ENCODE measurements around the gene RPP14.

RPP14 gene

GRCh38 chr3:58351920-58352319 is 45.9 kb downstream of the RPP14 start:
- Histone ChIP-seq H3K27me3 (ENCODE audit: control insufficient read depth, insufficient read depth, low read length) (no peaks in the 10 kb centered on the region), H3K36me3 (ENCODE audit: control insufficient read depth, insufficient read depth, low read length) (no peaks in the 10 kb centered on the region), H3K4me3 (ENCODE audit: low read depth, low read length) (no peak overlapping the region), H3K9me3 (ENCODE audit: control insufficient read depth, insufficient read depth, low read length) (no peaks in the 10 kb centered on the region), H3K9ac (ENCODE audit: low read depth, low read length) (no peak overlapping the region), H3K4me1 (ENCODE audit: control insufficient read depth, insufficient read depth, low read length) (peaks cover 6% of the 10 kb centered on the region)

- no peak overlapping the region for H3K9ac ChIP-seq (ENCODE audit: low read depth, low read length)
- peaks cover 6% of the 10 kb centered on the region for H3K4me1 ChIP-seq (ENCODE audit: control insufficient read depth, insufficient read depth, low read length)
- no peaks in the 10 kb centered on the region for H3K9me3 ChIP-seq (ENCODE audit: control insufficient read depth, insufficient read depth, low read length)
- no peaks in the 10 kb centered on the region for H3K36me3 ChIP-seq (ENCODE audit: control insufficient read depth, insufficient read depth, low read length)
- no peaks in the 10 kb centered on the region for H3K27me3 ChIP-seq (ENCODE audit: control insufficient read depth, insufficient read depth, low read length)
- H3K4me3 ChIP-seq (ENCODE audit: low read depth, low read length): no peak overlapping the region
Measured at GRCh38 chr3:58352626-58353025, 46.6 kb downstream of the RPP14 start.

- H3K4me1 ChIP-seq (ENCODE audit: control insufficient read depth, insufficient read depth, low read length): peaks cover 6% of the 10 kb centered on the region
- H3K27me3 ChIP-seq (ENCODE audit: control insufficient read depth, insufficient read depth, low read length): no peaks in the 10 kb centered on the region
- H3K4me3 ChIP-seq (ENCODE audit: low read depth, low read length): no peak overlapping the region
- no peaks in the 10 kb centered on the region for H3K36me3 ChIP-seq (ENCODE audit: control insufficient read depth, insufficient read depth, low read length)
- no peaks in the 10 kb centered on the region for H3K9me3 ChIP-seq (ENCODE audit: control insufficient read depth, insufficient read depth, low read length)
- H3K9ac ChIP-seq (ENCODE audit: low read depth, low read length): no peak overlapping the region
Measured at GRCh38 chr3:58353722-58354553, 47.9 kb downstream of the RPP14 start.

- H3K4me3 ChIP-seq (ENCODE audit: low read depth, low read length): no peak overlapping the region
- H3K9ac ChIP-seq (ENCODE audit: low read depth, low read length): no peak overlapping the region
- H3K27me3 ChIP-seq (ENCODE audit: control insufficient read depth, insufficient read depth, low read length): no peaks in the 10 kb centered on the region
- H3K9me3 ChIP-seq (ENCODE audit: control insufficient read depth, insufficient read depth, low read length): no peaks in the 10 kb centered on the region
- peaks cover 6% of the 10 kb centered on the region for H3K4me1 ChIP-seq (ENCODE audit: control insufficient read depth, insufficient read depth, low read length)
- H3K36me3 ChIP-seq (ENCODE audit: control insufficient read depth, insufficient read depth, low read length): no peaks in the 10 kb centered on the region
Measured at GRCh38 chr3:58355179-58355578, 49.1 kb downstream of the RPP14 start.

GRCh38 chr3:58356054-58356453 is 50.0 kb downstream of the RPP14 start:
- Histone ChIP-seq H3K4me1 (ENCODE audit: control insufficient read depth, insufficient read depth, low read length) (peaks cover 6% of the 10 kb centered on the region), H3K9me3 (ENCODE audit: control insufficient read depth, insufficient read depth, low read length) (no peaks in the 10 kb centered on the region), H3K36me3 (ENCODE audit: control insufficient read depth, insufficient read depth, low read length) (no peaks in the 10 kb centered on the region), H3K27me3 (ENCODE audit: control insufficient read depth, insufficient read depth, low read length) (no peaks in the 10 kb centered on the region), H3K4me3 (ENCODE audit: low read depth, low read length) (no peak overlapping the region), H3K9ac (ENCODE audit: low read depth, low read length) (no peak overlapping the region)

GRCh38 chr3:58357402-58357801 is 51.4 kb downstream of the RPP14 start:
- H3K4me1 ChIP-seq (ENCODE audit: control insufficient read depth, insufficient read depth, low read length): no peaks in the 10 kb centered on the region
- no peak overlapping the region for H3K9ac ChIP-seq (ENCODE audit: low read depth, low read length)
- H3K9me3 ChIP-seq (ENCODE audit: control insufficient read depth, insufficient read depth, low read length): no peaks in the 10 kb centered on the region
- H3K27me3 ChIP-seq (ENCODE audit: control insufficient read depth, insufficient read depth, low read length): no peaks in the 10 kb centered on the region
- H3K36me3 ChIP-seq (ENCODE audit: control insufficient read depth, insufficient read depth, low read length): no peaks in the 10 kb centered on the region
- no peak overlapping the region for H3K4me3 ChIP-seq (ENCODE audit: low read depth, low read length)

GRCh38 chr3:58358092-58358491 is 52.0 kb downstream of the RPP14 start:
- Histone ChIP-seq H3K4me3 (ENCODE audit: low read depth, low read length) (no peak overlapping the region), H3K36me3 (ENCODE audit: control insufficient read depth, insufficient read depth, low read length) (no peaks in the 10 kb centered on the region), H3K4me1 (ENCODE audit: control insufficient read depth, insufficient read depth, low read length) (no peaks in the 10 kb centered on the region), H3K9me3 (ENCODE audit: control insufficient read depth, insufficient read depth, low read length) (no peaks in the 10 kb centered on the region), H3K27me3 (ENCODE audit: control insufficient read depth, insufficient read depth, low read length) (no peaks in the 10 kb centered on the region), H3K9ac (ENCODE audit: low read depth, low read length) (no peak overlapping the region)

- H3K9ac ChIP-seq (ENCODE audit: low read depth, low read length): no peak overlapping the region
- no peaks in the 10 kb centered on the region for H3K36me3 ChIP-seq (ENCODE audit: control insufficient read depth, insufficient read depth, low read length)
- no peak overlapping the region for H3K4me3 ChIP-seq (ENCODE audit: low read depth, low read length)
- H3K9me3 ChIP-seq (ENCODE audit: control insufficient read depth, insufficient read depth, low read length): no peaks in the 10 kb centered on the region
- H3K27me3 ChIP-seq (ENCODE audit: control insufficient read depth, insufficient read depth, low read length): no peaks in the 10 kb centered on the region
- H3K4me1 ChIP-seq (ENCODE audit: control insufficient read depth, insufficient read depth, low read length): no peaks in the 10 kb centered on the region
Measured at GRCh38 chr3:58358808-58359207, 52.8 kb downstream of the RPP14 start.

GRCh38 chr3:58359621-58360020 is 53.6 kb downstream of the RPP14 start:
- Histone ChIP-seq H3K9me3 (ENCODE audit: control insufficient read depth, insufficient read depth, low read length) (no peaks in the 10 kb centered on the region), H3K4me1 (ENCODE audit: control insufficient read depth, insufficient read depth, low read length) (no peaks in the 10 kb centered on the region), H3K4me3 (ENCODE audit: low read depth, low read length) (no peak overlapping the region), H3K36me3 (ENCODE audit: control insufficient read depth, insufficient read depth, low read length) (no peaks in the 10 kb centered on the region), H3K27me3 (ENCODE audit: control insufficient read depth, insufficient read depth, low read length) (no peaks in the 10 kb centered on the region), H3K9ac (ENCODE audit: low read depth, low read length) (no peak overlapping the region)

- H3K36me3 ChIP-seq (ENCODE audit: control insufficient read depth, insufficient read depth, low read length): no peaks in the 10 kb centered on the region
- no peak overlapping the region for H3K9ac ChIP-seq (ENCODE audit: low read depth, low read length)
- no peak overlapping the region for H3K4me3 ChIP-seq (ENCODE audit: low read depth, low read length)
- H3K27me3 ChIP-seq (ENCODE audit: control insufficient read depth, insufficient read depth, low read length): no peaks in the 10 kb centered on the region
- H3K9me3 ChIP-seq (ENCODE audit: control insufficient read depth, insufficient read depth, low read length): no peaks in the 10 kb centered on the region
- peaks cover 2% of the 10 kb centered on the region for H3K4me1 ChIP-seq (ENCODE audit: control insufficient read depth, insufficient read depth, low read length)
Measured at GRCh38 chr3:58361866-58362265, 55.8 kb downstream of the RPP14 start.

GRCh38 chr3:58366699-58367098 is 60.7 kb downstream of the RPP14 start:
- H3K36me3 ChIP-seq (ENCODE audit: control insufficient read depth, insufficient read depth, low read length): no peaks in the 10 kb centered on the region
- H3K4me3 ChIP-seq (ENCODE audit: low read depth, low read length): no peak overlapping the region

GRCh38 chr3:58369038-58369437 is 63.0 kb downstream of the RPP14 start:
- peaks cover 2% of the 10 kb centered on the region for H3K4me1 ChIP-seq (ENCODE audit: control insufficient read depth, insufficient read depth, low read length)
- H3K36me3 ChIP-seq (ENCODE audit: control insufficient read depth, insufficient read depth, low read length): no peaks in the 10 kb centered on the region
- no peaks in the 10 kb centered on the region for H3K27me3 ChIP-seq (ENCODE audit: control insufficient read depth, insufficient read depth, low read length)
- H3K9ac ChIP-seq (ENCODE audit: low read depth, low read length): no peak overlapping the region
- no peak overlapping the region for H3K4me3 ChIP-seq (ENCODE audit: low read depth, low read length)
- H3K9me3 ChIP-seq (ENCODE audit: control insufficient read depth, insufficient read depth, low read length): no peaks in the 10 kb centered on the region

More at GRCh38 chr3:58366699-58367098, 60.7 kb downstream of the RPP14 start:
- Histone ChIP-seq H3K4me1 (ENCODE audit: control insufficient read depth, insufficient read depth, low read length) (peaks cover 2% of the 10 kb centered on the region), H3K27me3 (ENCODE audit: control insufficient read depth, insufficient read depth, low read length) (no peaks in the 10 kb centered on the region), H3K9ac (ENCODE audit: low read depth, low read length) (no peak overlapping the region), H3K9me3 (ENCODE audit: control insufficient read depth, insufficient read depth, low read length) (no peaks in the 10 kb centered on the region)

All from iPS-15b (cell line).